ENCODE measurements around the gene TAB3. TPM values are rescaled to one million over a fixed set of nuclear protein-coding genes. Genes with fewer than 3 reads are reported as not detected.

Gene TAB3
- total and polyA plus RNA-seq, 2 of the 4 experiments (the other 2 are of a cell fraction): 4.7 to 6.4 TPM

- H2BK120ac ChIP-seq (ENCODE audit: low read depth, low read length): no peak overlapping the region
- H3K14ac ChIP-seq (replicated peaks; ENCODE audit: low read depth, low read length): no peak overlapping the region
- H2BK15ac ChIP-seq (ENCODE audit: low read depth, low read length): no peak overlapping the region
- TF ChIP-seq POLR2A (IDR thresholded peaks at IDR 0.05; ENCODE audit: low read depth, low read length) (no peak), CHD1 (IDR thresholded peaks at IDR 0.05; ENCODE audit: low read depth, low read length) (no peak), NFE2L2 (IDR thresholded peaks at IDR 0.05; ENCODE audit: low read depth, low read length) (no peak), RCOR1 (IDR thresholded peaks at IDR 0.05; ENCODE audit: insufficient replicate concordance, low read length) (no peak), RFX5 (IDR thresholded peaks at IDR 0.05; ENCODE audit: low read depth, low read length) (no peak), FOS (IDR thresholded peaks at IDR 0.05; ENCODE audit: low read depth, low read length) (no peak)
- no peak overlapping the region for H3K18ac ChIP-seq (ENCODE audit: low read depth, low read length)
- intact Hi-C loops (cut with micrococcal nuclease) (no loop called here), dilution Hi-C loops (cut with HindIII; ENCODE audit: low sequenced_read_pairs, unreplicated experiment) (no loop called here), in situ Hi-C loops (cut with MboI; ENCODE audit: low sequenced_read_pairs) (no loop called here)
- no peak overlapping the region for H4K5ac ChIP-seq (ENCODE audit: low read depth, low read length)
- ATAC-seq (ENCODE audit: low read depth): no peak
- no TSS peak for BruUV-seq (replicated peaks)
- no peak overlapping the region for H4K8ac ChIP-seq (ENCODE audit: low read depth in 2 of 2, low read length in 2 of 2)
- no peak overlapping the region for H3K23ac ChIP-seq (ENCODE audit: low read depth, low read length)
- no peaks in the 10 kb centered on the region for H4K20me1 ChIP-seq (ENCODE audit: insufficient read depth, low read length)
- H2BK5ac ChIP-seq (ENCODE audit: low read depth, low read length, poor library complexity, severe bottlenecking): no peak overlapping the region
- H2AFZ ChIP-seq (replicated peaks; ENCODE audit: low read length, poor library complexity): no peak overlapping the region
- H3K4me1 ChIP-seq (ENCODE audit: control insufficient read depth, insufficient read depth, low read length): no peaks in the 10 kb centered on the region
- 0 out of 2 replicates have a peak, but pooled peaks cover 3% of the 10 kb centered on the region for H3K9me1 ChIP-seq (ENCODE audit: insufficient read depth, low read length)
- no peak for DNase-seq
- no peak overlapping the region for H3K4ac ChIP-seq (ENCODE audit: low read depth, low read length)
- H3K79me1 ChIP-seq (ENCODE audit: low read depth in 1 of 2, low read length in 2 of 2): peaks cover 2 to 7% of the 10 kb centered on the region in 2 experiments; a peak in 2 of 4 replicates
- no peak overlapping the region for H2BK20ac ChIP-seq (ENCODE audit: low read depth, low read length)
- no peak overlapping the region for H3K4me2 ChIP-seq (ENCODE audit: low read depth, low read length)
- no peak overlapping the region for H3K27ac ChIP-seq (ENCODE audit: insufficient read depth, low read length)
- H3K56ac ChIP-seq (ENCODE audit: extremely low read depth, insufficient read depth, low read length): no peak overlapping the region
- no peaks in the 10 kb centered on the region for H3K36me3 ChIP-seq (ENCODE audit: control insufficient read depth, insufficient read depth, low read length)
- H2AK9ac ChIP-seq (replicated peaks; ENCODE audit: low read depth, low read length, poor library complexity): no peak overlapping the region
- no peaks in the 10 kb centered on the region for H3K27me3 ChIP-seq (ENCODE audit: control insufficient read depth, insufficient read depth, low read length)
- CTCF ChIA-PET: no interaction called here
- H2AK5ac ChIP-seq (ENCODE audit: low read depth, low read length): no peak overlapping the region
- no peak overlapping the region for H3K9ac ChIP-seq (ENCODE audit: low read depth, low read length)
- H3K4me3 ChIP-seq (ENCODE audit: insufficient read depth, low read depth, low read length): no peak overlapping the region
- H4K91ac ChIP-seq (ENCODE audit: insufficient read depth, low read depth, low read length): no peak overlapping the region
- POLR2A ChIA-PET (ENCODE audit: unreplicated experiment): no interaction called here
- no CpG with 5 or more reads among the region's 2 CpGs for WGBS, 2 experiments (ENCODE audit: extremely low coverage in 2 of 2, insufficient read length in 1 of 2)
- H3K9me3 ChIP-seq (ENCODE audit: control insufficient read depth, insufficient read depth, low read length): no peaks in the 10 kb centered on the region
These were observed 5.9 kb downstream of the TAB3 start for GRCh38 chrX:30883138-30883537.

All from IMR-90 (cell line).